ENCODE data around the gene ATP6V1B1.

The ATP6V1B1 gene

DNA sequence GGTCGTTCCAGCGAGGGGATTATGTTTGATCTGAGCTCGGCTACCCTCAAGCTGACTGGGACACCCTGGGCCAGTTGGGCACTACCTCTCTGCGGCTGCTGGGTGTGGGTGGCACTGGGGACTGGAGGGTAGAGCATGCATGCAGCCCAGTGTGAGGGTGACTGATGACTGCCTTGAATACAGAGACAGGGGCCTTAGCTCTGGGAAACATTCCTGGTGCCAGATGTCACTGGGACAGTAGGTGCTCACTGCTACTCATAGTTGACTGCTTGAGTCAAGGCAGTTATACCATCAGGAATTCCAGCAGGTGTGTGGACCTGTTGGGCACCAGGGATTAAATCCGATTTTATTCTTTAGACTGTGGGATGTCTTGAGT lies 33.6 kb upstream of the ATP6V1B1 start:
- peaks cover 38% of the 10 kb centered on the region for H3K27me3 ChIP-seq (ENCODE audit: control insufficient read depth, low read length)
- no peaks in the 10 kb centered on the region for H3K9me2 ChIP-seq (replicated peaks; ENCODE audit: control insufficient read depth, low read length)
- no peaks in the 10 kb centered on the region for H3K36me3 ChIP-seq (ENCODE audit: control insufficient read depth, low read length)
- H3K79me2 ChIP-seq (ENCODE audit: control insufficient read depth, low read length): no peaks in the 10 kb centered on the region
- no peak overlapping the region for H3K27ac ChIP-seq (ENCODE audit: low read depth, low read length)
- no peak overlapping the region for H3K4me2 ChIP-seq (ENCODE audit: low read length)
- H4K20me1 ChIP-seq (ENCODE audit: control insufficient read depth, insufficient read depth, low read depth, low read length): no peaks in the 10 kb centered on the region
- no peaks in the 10 kb centered on the region for H3K9me3 ChIP-seq (ENCODE audit: control insufficient read depth, insufficient read depth, low read length)
- no peak overlapping the region for H3K4me3 ChIP-seq (ENCODE audit: low read length)
- no peaks in the 10 kb centered on the region for H3K4me1 ChIP-seq (ENCODE audit: control insufficient read depth, low read length)
- TF ChIP-seq, protein P1, sequence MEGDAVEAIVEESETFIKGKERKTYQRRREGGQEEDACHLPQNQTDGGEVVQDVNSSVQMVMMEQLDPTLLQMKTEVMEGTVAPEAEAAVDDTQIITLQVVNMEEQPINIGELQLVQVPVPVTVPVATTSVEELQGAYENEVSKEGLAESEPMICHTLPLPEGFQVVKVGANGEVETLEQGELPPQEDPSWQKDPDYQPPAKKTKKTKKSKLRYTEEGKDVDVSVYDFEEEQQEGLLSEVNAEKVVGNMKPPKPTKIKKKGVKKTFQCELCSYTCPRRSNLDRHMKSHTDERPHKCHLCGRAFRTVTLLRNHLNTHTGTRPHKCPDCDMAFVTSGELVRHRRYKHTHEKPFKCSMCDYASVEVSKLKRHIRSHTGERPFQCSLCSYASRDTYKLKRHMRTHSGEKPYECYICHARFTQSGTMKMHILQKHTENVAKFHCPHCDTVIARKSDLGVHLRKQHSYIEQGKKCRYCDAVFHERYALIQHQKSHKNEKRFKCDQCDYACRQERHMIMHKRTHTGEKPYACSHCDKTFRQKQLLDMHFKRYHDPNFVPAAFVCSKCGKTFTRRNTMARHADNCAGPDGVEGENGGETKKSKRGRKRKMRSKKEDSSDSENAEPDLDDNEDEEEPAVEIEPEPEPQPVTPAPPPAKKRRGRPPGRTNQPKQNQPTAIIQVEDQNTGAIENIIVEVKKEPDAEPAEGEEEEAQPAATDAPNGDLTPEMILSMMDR (IDR thresholded peaks at IDR 0.05; ENCODE audit: low read depth, low read length, poor library complexity, severe bottlenecking): no peak
- no peak for TF ChIP-seq EZH2phosphoT487 (IDR thresholded peaks at IDR 0.05; ENCODE audit: borderline replicate concordance, low read length)
- no peaks in the 10 kb centered on the region for H3F3A ChIP-seq (ENCODE audit: control insufficient read depth, insufficient read depth)

DNA sequence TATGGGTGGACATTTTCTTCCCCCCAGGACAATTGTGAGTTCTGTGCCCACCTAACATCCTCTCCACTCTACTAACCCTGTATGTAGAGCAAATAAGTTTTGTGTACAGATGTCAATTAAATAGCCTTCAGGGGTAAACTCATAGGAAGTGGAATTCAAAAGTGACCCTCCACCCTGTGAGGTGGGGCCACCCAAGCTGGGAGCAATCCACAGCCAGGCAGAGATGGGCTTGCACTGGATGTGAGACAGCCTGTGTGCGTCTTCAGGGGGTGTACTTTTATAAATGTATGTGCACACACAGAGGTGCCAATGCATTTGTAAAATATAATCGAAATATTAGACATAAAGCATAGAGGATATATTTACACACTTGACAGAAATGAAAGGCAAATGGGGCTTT lies 33.1 kb upstream of the ATP6V1B1 start:
- no peaks in the 10 kb centered on the region for H3K9me3 ChIP-seq (ENCODE audit: control insufficient read depth, insufficient read depth, low read length)
- no peak overlapping the region for H3K4me2 ChIP-seq (ENCODE audit: low read length)
- no peak overlapping the region for H3K4me3 ChIP-seq (ENCODE audit: low read length)
- H3F3A ChIP-seq (ENCODE audit: control insufficient read depth, insufficient read depth): no peaks in the 10 kb centered on the region
- no peaks in the 10 kb centered on the region for H3K79me2 ChIP-seq (ENCODE audit: control insufficient read depth, low read length)
- no peaks in the 10 kb centered on the region for H3K4me1 ChIP-seq (ENCODE audit: control insufficient read depth, low read length)
- H4K20me1 ChIP-seq (ENCODE audit: control insufficient read depth, insufficient read depth, low read depth, low read length): no peaks in the 10 kb centered on the region
- no peak for TF ChIP-seq EZH2phosphoT487 (IDR thresholded peaks at IDR 0.05; ENCODE audit: borderline replicate concordance, low read length)
- TF ChIP-seq, protein P1 (IDR thresholded peaks at IDR 0.05; ENCODE audit: low read depth, low read length, poor library complexity, severe bottlenecking): no peak
- no peaks in the 10 kb centered on the region for H3K36me3 ChIP-seq (ENCODE audit: control insufficient read depth, low read length)
- no peak overlapping the region for H3K27ac ChIP-seq (ENCODE audit: low read depth, low read length)
- peaks cover 38% of the 10 kb centered on the region for H3K27me3 ChIP-seq (ENCODE audit: control insufficient read depth, low read length)
- no peaks in the 10 kb centered on the region for H3K9me2 ChIP-seq (replicated peaks; ENCODE audit: control insufficient read depth, low read length)

DNA sequence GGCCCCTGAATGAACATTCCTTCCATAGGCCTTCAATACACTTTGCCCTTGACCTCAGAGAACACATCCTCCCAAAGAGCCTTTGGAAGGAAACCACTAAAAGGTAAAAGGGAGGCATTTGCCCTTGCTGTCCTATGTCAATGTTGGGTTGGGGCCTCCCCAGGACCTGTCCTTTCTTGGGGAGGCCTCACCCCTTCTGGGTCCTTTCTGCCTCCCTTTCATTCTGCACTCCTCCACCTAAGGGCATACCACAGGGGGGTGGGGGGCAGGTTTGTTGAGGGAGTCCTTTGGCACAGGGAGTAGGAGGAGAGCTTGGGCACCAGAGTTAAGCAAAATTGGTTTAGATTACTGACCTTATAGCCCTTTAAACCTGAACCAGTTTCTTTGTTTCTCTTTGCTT lies 32.5 kb upstream of the ATP6V1B1 start:
- Histone ChIP-seq H3K9me2 (replicated peaks; ENCODE audit: control insufficient read depth, low read length) (no peaks in the 10 kb centered on the region), H4K20me1 (ENCODE audit: control insufficient read depth, insufficient read depth, low read depth, low read length) (no peaks in the 10 kb centered on the region), H3K79me2 (ENCODE audit: control insufficient read depth, low read length) (no peaks in the 10 kb centered on the region), H3K4me1 (ENCODE audit: control insufficient read depth, low read length) (no peaks in the 10 kb centered on the region), H3K36me3 (ENCODE audit: control insufficient read depth, low read length) (no peaks in the 10 kb centered on the region), H3K4me2 (ENCODE audit: low read length) (no peak overlapping the region), H3K4me3 (ENCODE audit: low read length) (no peak overlapping the region), H3K27me3 (ENCODE audit: control insufficient read depth, low read length) (peaks cover 36% of the 10 kb centered on the region), H3K27ac (ENCODE audit: low read depth, low read length) (no peak overlapping the region), H3K9me3 (ENCODE audit: control insufficient read depth, insufficient read depth, low read length) (no peaks in the 10 kb centered on the region), H3F3A (ENCODE audit: control insufficient read depth, insufficient read depth) (no peaks in the 10 kb centered on the region)
- TF ChIP-seq, protein P1 (IDR thresholded peaks at IDR 0.05; ENCODE audit: low read depth, low read length, poor library complexity, severe bottlenecking): no peak
- TF ChIP-seq EZH2phosphoT487 (IDR thresholded peaks at IDR 0.05; ENCODE audit: borderline replicate concordance, low read length): no peak

Measured in DOHH2 (cell line).